IMR-90 (cell line): ENCODE measurements around the gene ARHGEF1.

Source experiments
- FOS ChIP-seq: fragments of 150-350 bp; IDR thresholded peaks from 2 replicates; pipeline ENCODE4 v1.6.1; 2016; ENCODE audit warnings: low read depth, low read length
- MAZ ChIP-seq: IDR thresholded peaks from 2 replicates; pipeline ENCODE4 v1.6.1; 2012; ENCODE audit warnings: low read depth, mild to moderate bottlenecking, low read length, improper control_type of control experiment, moderate library complexity, borderline replicate concordance
- MXI1 ChIP-seq: IDR thresholded peaks from 2 replicates; pipeline ENCODE4 v1.6.1; 2012; ENCODE audit warnings: low read depth, mild to moderate bottlenecking, low read length, moderate library complexity, borderline replicate concordance
- NFE2L2 ChIP-seq: fragments of 150-350 bp; IDR thresholded peaks from 2 replicates; pipeline ENCODE4 v1.6.1; 2016; ENCODE audit warnings: low read depth, mild to moderate bottlenecking, low read length
- POLR2A ChIP-seq: IDR thresholded peaks from 2 replicates; pipeline ENCODE4 v1.6.1; 2012; ENCODE audit warnings: mild to moderate bottlenecking, low read depth, low read length
- RAD21 ChIP-seq: IDR thresholded peaks from 2 replicates; pipeline ENCODE4 v1.6.1; 2012; ENCODE audit warnings: low read length, improper control_type of control experiment
- RCOR1 ChIP-seq: IDR thresholded peaks from 2 replicates; pipeline ENCODE4 v1.6.1; 2012; ENCODE audit warnings: mild to moderate bottlenecking, low read length, improper control_type of control experiment; ENCODE audit not compliant: insufficient replicate concordance
- RFX5 ChIP-seq: IDR thresholded peaks from 2 replicates; pipeline ENCODE4 v1.8.0; 2012; ENCODE audit warnings: low read depth, mild to moderate bottlenecking, low read length, moderate library complexity
- SMC3 ChIP-seq: fragments of 150-350 bp; IDR thresholded peaks from 2 replicates; pipeline ENCODE4 v1.6.1; 2016; ENCODE audit warnings: low read depth, mild to moderate bottlenecking, antibody characterized with exemption, low read length, moderate library complexity
- TF ChIP-seq, protein P1 (sequence below): fragments of 150-350 bp; IDR thresholded peaks from 2 replicates; pipeline ENCODE4 v1.6.1; 2016; ENCODE audit warnings: low read depth, mild to moderate bottlenecking, low read length, moderate library complexity, borderline replicate concordance
- TF ChIP-seq, protein P2 (sequence below): conservative IDR thresholded peaks from 2 replicates; pipeline ENCODE4 v1.5.1; 2012; ENCODE audit warnings: mild to moderate bottlenecking, low read depth, low read length, improper control_type of control experiment
- TF ChIP-seq, protein P3 (sequence below): fragments of 150-350 bp; IDR thresholded peaks from 2 replicates; pipeline ENCODE4 v1.6.1; 2017; ENCODE audit warnings: mild to moderate bottlenecking, antibody characterized with exemption, low read length, low read depth

DNA sequence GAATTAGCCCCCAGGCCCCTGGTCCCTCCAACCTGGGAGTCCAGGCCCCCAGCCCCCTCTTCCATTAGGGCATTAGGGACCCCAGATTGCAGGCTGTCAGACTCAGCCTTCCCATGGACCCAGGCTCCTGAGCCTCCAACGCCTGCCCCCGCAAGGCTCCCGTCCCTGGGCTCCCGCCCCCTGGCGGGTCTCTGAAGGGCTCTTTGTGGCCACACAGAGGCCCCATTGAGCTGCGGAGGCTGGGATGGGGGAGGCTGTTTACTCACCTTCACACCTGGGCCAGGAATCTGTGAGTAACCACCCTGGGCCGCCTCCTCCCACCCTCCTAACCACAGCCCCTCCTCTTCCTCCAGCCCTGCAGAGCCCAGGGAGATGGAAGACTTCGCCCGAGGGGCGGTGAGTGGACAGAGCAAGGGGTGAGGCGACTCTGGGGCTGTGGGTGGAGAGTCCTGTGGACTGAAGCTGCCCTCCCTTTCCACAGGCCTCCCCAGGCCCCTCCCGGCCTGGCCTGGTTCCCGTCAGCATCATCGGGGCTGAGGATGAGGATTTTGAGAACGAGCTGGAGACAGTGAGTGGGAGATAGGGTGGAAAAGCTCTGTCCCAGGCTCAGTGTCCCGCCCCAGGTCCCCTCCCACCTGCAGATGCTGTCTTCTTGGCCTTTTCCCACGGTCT lies 4.9 kb downstream of the ARHGEF1 start:
- TF ChIP-seq, protein P1, sequence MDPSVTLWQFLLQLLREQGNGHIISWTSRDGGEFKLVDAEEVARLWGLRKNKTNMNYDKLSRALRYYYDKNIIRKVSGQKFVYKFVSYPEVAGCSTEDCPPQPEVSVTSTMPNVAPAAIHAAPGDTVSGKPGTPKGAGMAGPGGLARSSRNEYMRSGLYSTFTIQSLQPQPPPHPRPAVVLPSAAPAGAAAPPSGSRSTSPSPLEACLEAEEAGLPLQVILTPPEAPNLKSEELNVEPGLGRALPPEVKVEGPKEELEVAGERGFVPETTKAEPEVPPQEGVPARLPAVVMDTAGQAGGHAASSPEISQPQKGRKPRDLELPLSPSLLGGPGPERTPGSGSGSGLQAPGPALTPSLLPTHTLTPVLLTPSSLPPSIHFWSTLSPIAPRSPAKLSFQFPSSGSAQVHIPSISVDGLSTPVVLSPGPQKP: no peak
- TF ChIP-seq POLR2A: no peak
- TF ChIP-seq, protein P2, sequence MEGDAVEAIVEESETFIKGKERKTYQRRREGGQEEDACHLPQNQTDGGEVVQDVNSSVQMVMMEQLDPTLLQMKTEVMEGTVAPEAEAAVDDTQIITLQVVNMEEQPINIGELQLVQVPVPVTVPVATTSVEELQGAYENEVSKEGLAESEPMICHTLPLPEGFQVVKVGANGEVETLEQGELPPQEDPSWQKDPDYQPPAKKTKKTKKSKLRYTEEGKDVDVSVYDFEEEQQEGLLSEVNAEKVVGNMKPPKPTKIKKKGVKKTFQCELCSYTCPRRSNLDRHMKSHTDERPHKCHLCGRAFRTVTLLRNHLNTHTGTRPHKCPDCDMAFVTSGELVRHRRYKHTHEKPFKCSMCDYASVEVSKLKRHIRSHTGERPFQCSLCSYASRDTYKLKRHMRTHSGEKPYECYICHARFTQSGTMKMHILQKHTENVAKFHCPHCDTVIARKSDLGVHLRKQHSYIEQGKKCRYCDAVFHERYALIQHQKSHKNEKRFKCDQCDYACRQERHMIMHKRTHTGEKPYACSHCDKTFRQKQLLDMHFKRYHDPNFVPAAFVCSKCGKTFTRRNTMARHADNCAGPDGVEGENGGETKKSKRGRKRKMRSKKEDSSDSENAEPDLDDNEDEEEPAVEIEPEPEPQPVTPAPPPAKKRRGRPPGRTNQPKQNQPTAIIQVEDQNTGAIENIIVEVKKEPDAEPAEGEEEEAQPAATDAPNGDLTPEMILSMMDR: no peak
- TF ChIP-seq MXI1: no peak
- no peak for TF ChIP-seq RCOR1
- no peak for TF ChIP-seq NFE2L2
- no peak for TF ChIP-seq FOS
- TF ChIP-seq RFX5: no peak
- TF ChIP-seq RAD21: no peak; the same call in 1 of the 2 replicates
- no peak for TF ChIP-seq SMC3
- no peak for TF ChIP-seq MAZ
- TF ChIP-seq, protein P3, sequence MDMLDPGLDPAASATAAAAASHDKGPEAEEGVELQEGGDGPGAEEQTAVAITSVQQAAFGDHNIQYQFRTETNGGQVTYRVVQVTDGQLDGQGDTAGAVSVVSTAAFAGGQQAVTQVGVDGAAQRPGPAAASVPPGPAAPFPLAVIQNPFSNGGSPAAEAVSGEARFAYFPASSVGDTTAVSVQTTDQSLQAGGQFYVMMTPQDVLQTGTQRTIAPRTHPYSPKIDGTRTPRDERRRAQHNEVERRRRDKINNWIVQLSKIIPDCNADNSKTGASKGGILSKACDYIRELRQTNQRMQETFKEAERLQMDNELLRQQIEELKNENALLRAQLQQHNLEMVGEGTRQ: no peak
